NCI-H774 (cell line): ENCODE data around the gene ZNF213.

Experiments
- DNase-seq: peaks from one replicate; lab custom pipeline; 2025; lab: John Stamatoyannopoulos, UW

The ZNF213 gene

DNA sequence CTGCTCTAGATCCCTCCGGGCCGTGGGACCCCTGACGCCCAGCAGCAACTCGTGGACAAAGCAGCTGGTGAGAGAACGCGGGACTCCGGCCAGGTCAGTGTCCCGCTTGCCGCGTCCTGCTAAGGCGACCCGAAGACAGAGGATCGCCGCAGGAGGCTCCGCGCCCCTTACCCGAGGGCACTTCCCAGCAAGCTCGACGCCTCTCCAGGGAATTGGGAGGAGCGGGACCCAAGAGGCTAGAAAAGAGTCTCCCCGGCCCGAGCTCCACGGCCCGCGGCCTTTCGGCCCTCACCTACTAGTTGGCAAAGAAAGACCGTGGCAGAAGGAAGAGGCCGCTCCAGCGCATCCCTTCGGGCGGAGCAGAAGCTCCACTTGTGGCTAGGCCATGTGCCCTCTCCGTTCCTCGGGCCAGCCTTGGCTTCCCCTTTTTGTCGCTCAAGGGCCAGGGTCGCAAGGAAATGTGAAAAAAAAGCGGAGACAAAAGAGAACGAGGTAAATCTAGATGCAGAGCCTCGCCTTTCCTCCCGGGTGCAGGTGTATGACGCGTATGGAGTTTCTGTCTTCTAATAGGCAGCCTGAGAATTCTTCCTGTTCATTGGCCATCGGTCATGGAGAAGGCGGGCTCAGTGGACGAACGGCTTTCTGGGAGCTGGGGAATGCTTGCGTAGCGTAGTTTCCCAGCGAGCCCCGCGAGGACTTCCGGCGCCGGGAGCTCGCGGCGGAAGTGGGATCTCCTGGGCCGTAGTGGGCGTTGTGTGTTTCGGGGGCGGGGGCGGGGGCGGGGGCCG is at the start of gene ZNF213:
Gene ZNF213 (plus strand): TSS at position 692 of the 788 bp plus-strand sequence. CDS start 2,252 bp downstream, outside the sequence.
- peak; percentile 97 for DNase-seq

DNA sequence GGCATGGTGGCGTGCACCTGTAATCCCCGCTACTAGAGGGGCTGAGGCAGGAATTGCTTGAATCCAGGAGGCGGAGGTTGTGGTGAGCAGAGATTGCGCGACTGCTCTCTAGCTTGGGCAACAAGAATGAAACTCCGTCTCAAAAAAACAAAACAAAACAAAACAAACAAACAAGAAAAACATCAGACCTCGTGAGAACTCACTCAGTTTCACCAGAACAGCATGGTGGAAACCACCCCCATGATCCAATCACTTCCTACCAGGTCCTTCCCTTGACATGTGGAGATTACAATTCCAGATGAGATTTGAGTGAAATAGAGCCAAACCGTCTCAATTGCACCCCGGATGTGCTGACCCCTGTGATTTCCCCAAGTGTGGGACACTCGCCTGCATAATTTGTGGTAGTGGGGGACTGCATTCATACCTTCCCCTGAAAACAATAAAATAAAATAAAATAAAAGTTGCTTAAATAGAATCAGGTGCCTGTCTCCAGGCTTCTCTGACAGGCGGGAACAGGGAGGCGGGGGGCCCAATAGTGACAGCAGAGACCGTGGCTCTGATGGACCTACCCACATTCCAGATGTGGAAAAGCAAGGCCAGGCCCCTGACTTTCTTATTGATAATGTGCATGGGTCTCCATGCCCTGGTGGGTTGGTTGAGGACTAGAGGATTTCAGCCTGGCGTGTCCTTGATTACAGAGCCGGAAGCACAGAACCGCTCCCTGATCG is 48.8 kb upstream of the ZNF213 start:
- no peak for DNase-seq

DNA sequence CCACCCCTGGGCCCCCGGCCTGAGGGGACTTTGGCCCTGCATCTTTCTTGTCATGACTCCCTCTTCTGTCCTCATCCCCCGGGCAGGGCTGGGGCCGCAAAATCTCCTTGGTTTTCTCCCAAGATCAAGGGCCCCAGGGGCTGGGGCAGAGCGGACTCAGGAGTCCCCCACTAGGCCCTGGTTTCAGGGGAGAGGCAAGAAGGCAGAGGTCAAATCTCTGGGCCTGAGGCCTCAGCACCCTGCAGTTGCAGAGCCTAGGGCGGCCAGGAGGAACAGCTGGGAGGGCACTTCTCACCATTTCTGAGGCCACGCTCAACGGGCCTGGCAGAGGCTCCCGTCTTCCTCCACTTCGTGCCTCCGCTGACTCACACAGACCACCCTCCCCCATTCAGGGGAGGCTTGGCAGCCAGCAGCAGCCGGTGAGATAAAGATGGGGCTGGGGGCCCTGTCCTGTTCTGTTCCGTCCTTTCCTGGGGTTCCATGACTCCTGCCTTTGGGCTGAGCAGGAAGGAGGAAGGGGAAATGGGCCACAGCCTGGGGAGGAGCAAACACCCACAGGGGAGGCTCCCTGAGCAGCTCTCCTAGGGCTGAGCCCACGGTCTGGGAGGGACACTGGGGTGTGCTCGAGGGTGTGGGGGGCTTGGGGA is 48.1 kb upstream of the ZNF213 start:
- no peak for DNase-seq

- DNase-seq, result no peak
Observed at GRCh38 chr16:3087243-3088235, 47.3 kb upstream of the ZNF213 start.

DNA sequence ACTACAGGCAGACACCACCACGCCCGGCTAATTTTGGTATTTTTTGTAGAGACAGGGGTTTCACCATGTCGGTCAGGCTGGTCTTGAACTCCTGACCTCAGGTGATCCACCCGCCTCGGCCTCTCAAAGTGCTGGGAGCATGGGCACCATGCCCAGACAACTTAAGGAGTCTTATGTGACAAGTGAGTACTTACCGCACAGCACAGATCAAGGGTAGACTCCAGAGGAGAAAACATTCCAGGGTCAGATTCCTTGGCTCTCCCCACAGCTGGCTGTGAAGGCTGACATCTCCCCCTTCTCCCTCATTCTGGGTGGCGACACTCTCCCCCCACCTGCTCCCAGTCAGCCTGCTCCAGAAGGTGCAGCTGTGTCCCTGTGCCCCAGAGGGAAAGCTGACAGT is 46.4 kb upstream of the ZNF213 start:
- DNase-seq, result no peak

- DNase-seq, result no peak
Observed at GRCh38 chr16:3088925-3089716, 45.7 kb upstream of the ZNF213 start.

DNA sequence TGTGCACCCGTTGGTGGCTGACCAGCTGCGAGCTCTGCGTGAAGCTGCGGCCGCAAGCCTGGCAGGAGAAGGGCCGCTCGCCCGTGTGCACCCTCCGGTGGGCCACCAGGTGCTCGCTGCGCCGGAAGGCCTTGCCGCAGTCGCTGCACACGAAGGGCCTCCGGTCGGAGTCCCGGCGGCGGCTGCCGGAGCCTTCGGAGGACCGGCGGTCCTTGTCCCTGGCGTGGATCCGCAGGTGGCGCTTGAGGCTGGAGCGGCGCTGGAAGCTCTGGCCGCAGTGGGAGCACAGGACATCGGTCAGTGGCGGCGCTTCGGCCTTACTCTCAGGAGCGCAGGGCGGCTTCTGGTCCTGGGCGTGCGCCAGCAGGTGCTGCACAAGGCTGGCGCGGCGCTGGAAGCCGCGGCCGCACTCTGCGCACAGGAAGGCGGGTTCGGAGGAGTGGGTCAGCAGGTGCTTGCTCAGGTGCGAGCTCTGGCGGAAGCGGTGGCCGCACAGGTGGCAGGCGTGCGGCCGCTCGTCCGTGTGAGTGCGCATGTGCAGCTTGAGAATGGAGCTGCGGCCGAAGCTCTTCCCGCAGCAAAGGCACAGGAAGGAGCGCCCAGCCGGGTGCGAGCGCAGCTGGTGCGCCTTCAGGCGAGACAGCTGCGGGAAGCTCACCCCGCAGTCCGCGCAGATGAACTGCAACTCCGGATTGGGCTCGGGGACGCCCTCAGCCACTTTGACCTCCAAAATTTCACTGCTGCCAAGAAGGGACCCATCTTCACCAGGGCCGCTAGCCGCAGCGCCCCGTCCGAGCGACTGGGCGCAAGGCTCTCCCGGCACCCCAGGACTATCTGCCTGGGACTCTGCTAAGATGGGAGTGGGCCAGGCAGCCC is 44.9 kb upstream of the ZNF213 start:
- DNase-seq, result peak; percentile 55

- DNase-seq, result no peak
Observed at GRCh38 chr16:3091551-3091950, 43.3 kb upstream of the ZNF213 start.

GRCh38 chr16:3092501-3092941 is 42.3 kb upstream of the ZNF213 start:
- DNase-seq, result no peak

DNA sequence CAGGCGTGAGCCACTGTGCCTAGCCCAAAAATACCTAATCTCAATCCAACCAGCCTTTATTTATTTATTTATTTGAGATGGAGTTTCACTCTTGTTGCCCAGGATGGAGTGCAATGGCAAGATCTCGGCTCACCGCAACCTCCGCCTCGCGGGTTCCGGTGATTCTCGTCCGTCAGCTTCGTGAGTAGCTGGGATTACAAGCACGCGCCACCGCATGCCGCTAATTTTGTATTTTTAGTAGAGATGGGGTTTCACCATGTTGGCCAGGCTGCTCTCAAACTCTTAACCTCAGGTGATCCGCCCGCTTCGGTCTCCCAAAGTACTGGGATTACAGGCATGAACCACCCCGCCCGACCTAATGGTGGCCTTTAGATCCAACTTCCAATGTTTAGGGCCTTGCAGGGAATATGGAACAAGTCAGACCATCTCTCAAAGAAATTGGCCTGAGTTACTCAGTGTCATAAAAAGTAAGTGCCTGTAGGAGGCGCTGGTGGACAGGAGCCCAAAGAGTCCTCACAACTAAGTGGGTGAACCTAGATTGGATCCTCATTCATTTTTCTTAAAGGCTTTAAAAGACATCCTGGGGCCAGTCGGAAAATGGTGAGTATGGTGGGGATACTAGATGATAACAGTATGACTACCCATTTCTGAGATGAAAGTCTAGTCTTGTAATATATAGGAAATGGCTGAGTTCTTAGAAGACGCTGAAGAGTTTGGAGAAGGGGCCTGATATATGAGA is 40.4 kb upstream of the ZNF213 start:
- peak; percentile 3 for DNase-seq

DNA sequence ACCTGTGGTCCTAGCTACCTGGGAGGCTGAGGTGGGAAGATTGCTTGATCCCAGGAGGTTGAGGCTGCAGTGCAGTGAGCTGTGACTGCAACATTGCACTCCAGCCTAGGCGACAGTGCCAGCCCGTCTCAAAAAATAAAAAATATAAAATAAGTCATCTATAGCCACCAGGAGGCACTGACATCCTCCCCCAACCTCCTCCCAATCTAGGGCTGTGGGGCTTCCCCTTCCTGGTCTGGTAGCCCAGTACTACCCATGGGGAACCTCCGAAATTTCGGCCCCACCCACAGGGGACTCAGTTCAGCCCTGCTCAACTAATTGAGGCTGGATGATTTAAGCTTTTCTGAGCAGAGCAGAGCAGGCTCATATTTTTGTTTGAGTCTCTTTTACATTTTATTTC is 39.0 kb upstream of the ZNF213 start:
- no peak for DNase-seq

- DNase-seq, result no peak
Observed at GRCh38 chr16:3096362-3096761, 38.5 kb upstream of the ZNF213 start.

- no peak for DNase-seq
Observed at GRCh38 chr16:3097266-3097665, 37.6 kb upstream of the ZNF213 start.

- no peak for DNase-seq
Observed at GRCh38 chr16:3098459-3099394, 36.1 kb upstream of the ZNF213 start, which contains the start of gene ZSCAN10. ZSCAN10 (minus strand) TSS chr16:3099294; CDS start chr16:3092937, 6,357 bp downstream.

DNA sequence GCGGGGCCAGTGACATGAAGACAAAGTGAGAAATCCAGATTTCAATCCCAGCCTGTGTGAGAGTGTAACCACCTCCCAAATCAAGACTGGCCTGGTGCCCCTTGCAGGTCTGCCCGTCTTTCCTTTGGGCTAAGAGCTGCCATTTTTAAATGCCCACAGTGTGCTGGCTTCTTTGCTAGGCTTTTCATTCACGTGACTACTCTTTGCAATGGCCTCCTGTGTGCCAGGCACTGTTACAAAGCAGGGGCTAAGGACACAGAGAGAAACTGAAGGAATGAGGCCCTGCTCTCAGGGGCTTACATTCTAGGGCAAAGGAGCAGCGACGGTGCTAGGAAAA is 35.5 kb upstream of the ZNF213 start:
- DNase-seq, result no peak

GRCh38 chr16:3099732-3100499 is 34.9 kb upstream of the ZNF213 start:
- peak; percentile 91 for DNase-seq
